Cardiac muscle cell (in vitro differentiated cells and primary cell): Measurements from ENCODE around the gene CNTNAP2. TPM values are rescaled to one million over a fixed set of nuclear protein-coding genes. Genes with fewer than 3 reads are reported as not detected.
A peak's percentile ranks its signal among the peaks of the same experiment; 100 is the strongest.

Experiments used
- DNase-seq, 2 donors: peaks; one replicate each; pipeline versions ENCODE4 v3.0.0 to v3.0.0-alpha.2; 2010 to 2017; ENCODE audit warnings: low read depth in 1 of 2, low spot score in 1 of 2
- H3K27ac ChIP-seq: fragments of 200-600 bp; sonication (generic); 2 replicates; pipeline ENCODE4 v1.5.1; 2016
- H3K27me3 ChIP-seq: fragments of 200-600 bp; sonication (generic); 2 replicates; pipeline ENCODE4 v1.6.0; 2016; ENCODE audit warnings: control low read depth
- H3K36me3 ChIP-seq: fragments of 200-600 bp; sonication (generic); 2 replicates; pipeline ENCODE4 v1.5.1; 2016; ENCODE audit warnings: control low read depth
- H3K4me1 ChIP-seq: fragments of 200-600 bp; sonication (generic); 2 replicates; pipeline ENCODE4 v1.8.1; 2017; ENCODE audit warnings: low read depth, mild to moderate bottlenecking, mixed run types
- H3K4me3 ChIP-seq: fragments of 200-600 bp; sonication (generic); 2 replicates; pipeline ENCODE4 v1.5.1; 2016; ENCODE audit warnings: mild to moderate bottlenecking
- H3K9me3 ChIP-seq: fragments of 200-600 bp; sonication (generic); 2 replicates; pipeline ENCODE4 v1.5.1; 2017; ENCODE audit warnings: low read depth, mild to moderate bottlenecking, control low read depth
- polyA plus RNA-seq: library from polyadenylated mRNA; unstranded; fragments of >200 nt; fragmentation: Nextera tagmentation; extraction: Ambion mirVana; gene quantifications from 2 replicates; pipeline ENCODE4 v1.2.1, GENCODE V29; 2016
- total RNA-seq: library from RNA; depleted of rRNA; stranded (reverse); fragments of >200 nt; gene quantifications from 2 replicates; pipeline ENCODE4 v1.2.3, GENCODE V29; 2016
- TF ChIP-seq, protein P1 (sequence below): IDR thresholded peaks from 2 replicates; pipeline ENCODE4 v1.5.1; 2012; ENCODE audit warnings: low read depth, mild to moderate bottlenecking, low read length

CNTNAP2 gene
- total and polyA plus RNA-seq, 2 experiments from 2014 or later, result 4.8 to 5.1 TPM

DNA sequence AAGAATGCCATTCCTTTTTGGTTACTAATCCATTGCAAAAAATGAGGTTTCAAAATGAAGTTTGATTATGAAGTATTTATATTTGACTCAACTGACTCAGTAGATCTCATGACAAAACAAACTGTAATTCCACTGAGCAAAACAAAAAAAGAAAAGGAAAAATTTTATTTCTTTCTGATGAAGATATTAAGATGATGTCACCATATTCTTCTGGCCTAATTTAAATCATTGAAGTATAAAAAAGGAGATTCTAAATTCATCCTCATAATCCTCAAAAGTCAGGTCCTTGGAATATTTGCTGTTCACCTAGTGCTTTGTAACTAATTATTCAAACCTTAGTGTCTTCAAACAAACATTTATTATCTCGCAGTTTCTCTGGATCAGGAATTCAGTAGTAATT is 1183.7 kb downstream of the CNTNAP2 start:
- Histone ChIP-seq H3K27ac (no peak overlapping the region), H3K4me1 (no peaks in the 10 kb centered on the region), H3K27me3 (no peaks in the 10 kb centered on the region), H3K36me3 (no peaks in the 10 kb centered on the region), H3K4me3 (no peak overlapping the region), H3K9me3 (no peaks in the 10 kb centered on the region)
- DNase-seq, result no peak
- TF ChIP-seq, protein P1, sequence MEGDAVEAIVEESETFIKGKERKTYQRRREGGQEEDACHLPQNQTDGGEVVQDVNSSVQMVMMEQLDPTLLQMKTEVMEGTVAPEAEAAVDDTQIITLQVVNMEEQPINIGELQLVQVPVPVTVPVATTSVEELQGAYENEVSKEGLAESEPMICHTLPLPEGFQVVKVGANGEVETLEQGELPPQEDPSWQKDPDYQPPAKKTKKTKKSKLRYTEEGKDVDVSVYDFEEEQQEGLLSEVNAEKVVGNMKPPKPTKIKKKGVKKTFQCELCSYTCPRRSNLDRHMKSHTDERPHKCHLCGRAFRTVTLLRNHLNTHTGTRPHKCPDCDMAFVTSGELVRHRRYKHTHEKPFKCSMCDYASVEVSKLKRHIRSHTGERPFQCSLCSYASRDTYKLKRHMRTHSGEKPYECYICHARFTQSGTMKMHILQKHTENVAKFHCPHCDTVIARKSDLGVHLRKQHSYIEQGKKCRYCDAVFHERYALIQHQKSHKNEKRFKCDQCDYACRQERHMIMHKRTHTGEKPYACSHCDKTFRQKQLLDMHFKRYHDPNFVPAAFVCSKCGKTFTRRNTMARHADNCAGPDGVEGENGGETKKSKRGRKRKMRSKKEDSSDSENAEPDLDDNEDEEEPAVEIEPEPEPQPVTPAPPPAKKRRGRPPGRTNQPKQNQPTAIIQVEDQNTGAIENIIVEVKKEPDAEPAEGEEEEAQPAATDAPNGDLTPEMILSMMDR, result no peak

DNA sequence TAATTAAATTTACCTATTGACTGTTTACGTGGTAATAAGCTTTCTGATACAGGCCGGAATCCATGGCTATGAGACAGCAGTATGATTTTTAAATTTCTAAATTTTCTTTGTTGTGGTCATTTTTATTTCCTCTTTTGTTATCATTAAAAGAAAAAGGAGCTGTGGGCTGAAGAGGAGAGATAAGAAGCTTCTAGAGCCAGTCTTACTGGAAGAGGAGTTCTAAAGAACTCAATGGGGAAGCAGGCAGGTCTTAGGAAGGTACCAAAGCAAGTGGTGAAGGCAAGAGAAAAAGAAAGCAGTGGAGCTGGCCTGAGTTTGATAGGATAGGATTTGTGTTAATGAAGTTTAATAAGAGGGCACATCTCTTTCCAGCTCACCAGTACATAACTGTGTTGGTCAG is 1187.8 kb downstream of the CNTNAP2 start:
- no peak overlapping the region for H3K27ac ChIP-seq
- H3K9me3 ChIP-seq, result no peaks in the 10 kb centered on the region
- H3K4me3 ChIP-seq, result no peak overlapping the region
- no peaks in the 10 kb centered on the region for H3K36me3 ChIP-seq
- no peaks in the 10 kb centered on the region for H3K4me1 ChIP-seq
- DNase-seq, result no peak
- H3K27me3 ChIP-seq, result no peaks in the 10 kb centered on the region
- TF ChIP-seq, protein P1, result no peak

DNA sequence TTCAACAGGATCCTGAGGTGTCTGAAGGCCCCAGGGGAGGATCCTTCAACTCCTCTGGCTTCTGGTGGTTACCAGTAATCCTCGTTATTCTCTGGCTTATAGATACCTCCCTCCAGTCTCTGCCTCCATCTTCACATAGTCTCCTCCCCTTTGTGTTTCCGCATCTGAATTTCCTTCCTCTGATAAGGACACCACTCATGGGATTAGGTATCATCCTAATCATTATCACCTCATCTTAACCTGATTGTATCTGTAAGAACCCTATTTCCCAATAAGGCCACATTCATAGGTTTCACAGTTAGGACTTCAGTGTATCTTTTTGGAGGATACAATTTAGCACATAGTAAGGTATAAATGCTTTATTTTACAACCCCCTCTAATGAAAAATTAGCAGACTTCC is 1189.2 kb downstream of the CNTNAP2 start:
- H3K4me1 ChIP-seq, result no peaks in the 10 kb centered on the region
- no peaks in the 10 kb centered on the region for H3K27me3 ChIP-seq
- DNase-seq, result no peak
- no peak overlapping the region for H3K27ac ChIP-seq
- no peaks in the 10 kb centered on the region for H3K36me3 ChIP-seq
- H3K9me3 ChIP-seq, result no peaks in the 10 kb centered on the region
- no peak overlapping the region for H3K4me3 ChIP-seq
- TF ChIP-seq, protein P1, result no peak

DNA sequence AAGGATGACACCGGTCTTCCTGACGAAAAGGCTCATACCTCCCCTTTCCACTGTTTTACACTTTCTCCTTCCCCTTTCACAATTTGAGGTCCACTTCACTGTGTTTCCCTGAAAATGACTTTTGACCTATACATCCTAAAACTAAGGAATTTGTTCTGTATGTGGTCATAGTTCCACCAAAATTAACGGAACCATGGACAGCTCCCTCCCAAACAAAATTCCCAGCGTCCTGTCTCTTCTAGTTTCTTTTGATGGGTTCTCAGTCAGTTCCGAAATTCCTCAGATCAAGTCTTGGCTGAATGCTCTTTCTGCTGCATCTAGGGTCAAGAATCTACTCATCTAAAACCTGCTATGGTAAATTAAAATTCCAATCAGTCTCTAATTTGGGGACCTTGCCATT is 1191.9 kb downstream of the CNTNAP2 start:
- TF ChIP-seq, protein P1, result no peak
- H3K27me3 ChIP-seq, result no peaks in the 10 kb centered on the region
- no peak overlapping the region for H3K27ac ChIP-seq
- no peaks in the 10 kb centered on the region for H3K4me1 ChIP-seq
- H3K36me3 ChIP-seq, result no peaks in the 10 kb centered on the region
- no peak overlapping the region for H3K4me3 ChIP-seq
- no peaks in the 10 kb centered on the region for H3K9me3 ChIP-seq
- DNase-seq, result peak; percentile 0 to 16

DNA sequence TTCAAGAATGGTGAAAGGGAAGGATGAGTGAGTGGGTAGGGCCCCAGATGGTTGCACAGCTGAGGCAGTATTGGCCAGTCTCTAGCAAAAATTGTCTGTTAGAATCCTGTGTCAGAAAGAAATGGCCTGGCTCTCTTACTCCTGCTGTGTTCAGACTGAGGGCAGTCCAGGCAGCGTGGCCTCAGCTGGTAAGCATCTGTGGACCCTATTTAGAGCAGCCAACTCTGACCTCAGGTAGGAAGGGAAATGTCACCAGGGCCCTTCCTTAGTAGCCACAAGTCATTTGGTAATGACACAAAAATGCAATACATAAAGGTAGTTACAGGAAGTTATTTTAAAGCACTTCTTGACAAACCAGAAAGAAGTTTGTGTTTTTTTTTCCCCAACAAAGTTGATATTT is 1194.7 kb downstream of the CNTNAP2 start:
- TF ChIP-seq, protein P1, result no peak
- Histone ChIP-seq H3K4me1 (no peaks in the 10 kb centered on the region), H3K4me3 (no peak overlapping the region), H3K9me3 (no peaks in the 10 kb centered on the region), H3K27me3 (no peaks in the 10 kb centered on the region), H3K36me3 (no peaks in the 10 kb centered on the region), H3K27ac (no peak overlapping the region)
- DNase-seq, result peak in 1 of 2 donors; percentile 0

DNA sequence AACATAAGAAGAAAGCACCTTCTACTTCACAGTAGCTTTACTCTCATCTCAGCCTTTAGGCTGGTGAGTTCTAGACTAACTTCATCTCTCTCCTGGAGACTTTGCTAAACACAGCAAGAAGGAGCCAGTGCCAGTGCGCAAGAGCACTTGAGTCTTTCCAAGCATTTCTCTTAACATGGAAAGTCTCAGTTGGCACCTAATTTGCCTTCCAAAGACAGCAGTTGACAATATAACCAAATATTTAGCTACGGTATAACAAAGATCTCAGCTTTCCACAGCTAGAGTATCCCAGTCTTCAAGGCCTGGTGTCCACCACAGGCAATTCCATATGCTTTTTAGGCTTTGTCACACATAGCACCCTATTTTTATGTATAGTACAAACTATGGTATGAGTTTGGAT is 1204.9 kb downstream of the CNTNAP2 start:
- TF ChIP-seq, protein P1, result no peak
- no peaks in the 10 kb centered on the region for H3K27me3 ChIP-seq
- H3K36me3 ChIP-seq, result no peaks in the 10 kb centered on the region
- no peaks in the 10 kb centered on the region for H3K9me3 ChIP-seq
- DNase-seq, result no peak
- H3K27ac ChIP-seq, result no peak overlapping the region
- H3K4me1 ChIP-seq, result no peaks in the 10 kb centered on the region
- H3K4me3 ChIP-seq, result no peak overlapping the region
